Keratinocyte (primary cell): ENCODE measurements around the gene IFNGR1. TPM values are rescaled to one million over a fixed set of nuclear protein-coding genes. Genes with fewer than 3 reads are reported as not detected.

Experiments used
- DNase-seq: peaks from one replicate; pipeline ENCODE4 v3.0.0-alpha.2; 2011; ENCODE audit warnings: low read depth, missing footprints, low spot score
- FAIRE-seq: peaks from 2 replicates; lab custom pipeline; 2011; peaks lifted over from hg19 to GRCh38; lab: Jason Lieb, UNC
- H2AFZ ChIP-seq: 2 replicates; pipeline ENCODE4 v1.6.0; 2012; ENCODE audit warnings: low read length, control low read depth, inconsistent platforms; ENCODE audit not compliant: control insufficient read depth
- H3K27ac ChIP-seq: 2 replicates; pipeline ENCODE4 v1.5.1; 2011; ENCODE audit warnings: low read length; ENCODE audit not compliant: control insufficient read depth, insufficient read depth
- H3K27me3 ChIP-seq: 3 replicates; pipeline ENCODE4 v1.6.0; 2011; ENCODE audit warnings: low read length; ENCODE audit not compliant: control insufficient read depth, insufficient read depth; ENCODE audit errors: extremely low read depth
- H3K36me3 ChIP-seq, 2 experiments: 2 replicates in 1 of 2; 3 replicates in 1 of 2; pipeline ENCODE4 v1.5.1; 2011; ENCODE audit warnings: low read length in 2 of 2, mild to moderate bottlenecking in 1 of 2; ENCODE audit not compliant: control insufficient read depth in 2 of 2, insufficient read depth in 2 of 2; ENCODE audit errors: extremely low read depth in 1 of 2
- H3K4me1 ChIP-seq: 3 replicates; pipeline ENCODE4 v1.5.1; 2011; ENCODE audit warnings: low read length; ENCODE audit not compliant: control insufficient read depth, insufficient read depth; ENCODE audit errors: extremely low read depth
- H3K4me2 ChIP-seq: 3 replicates; pipeline ENCODE4 v1.6.0; 2011; ENCODE audit warnings: low read depth, low read length; ENCODE audit not compliant: control insufficient read depth, insufficient read depth; ENCODE audit errors: extremely low read depth
- H3K4me3 ChIP-seq, 3 experiments: fragments of 200-600 bp in 1 of 3; sonication (generic) in 1 of 3; 2 replicates in 2 of 3; 3 replicates in 1 of 3; pipeline ENCODE4 v1.5.1; 2011 to 2016; ENCODE audit warnings: low read length in 3 of 3, mild to moderate bottlenecking in 3 of 3, control low read depth in 2 of 3, inconsistent platforms in 1 of 3, low read depth in 1 of 3, mixed read lengths in 1 of 3, mixed run types in 1 of 3, moderate library complexity in 1 of 3; ENCODE audit not compliant: control insufficient read depth in 2 of 3, insufficient read depth in 2 of 3; ENCODE audit errors: extremely low read depth in 1 of 3
- H3K79me2 ChIP-seq: 2 replicates; pipeline ENCODE4 v1.6.0; 2012; ENCODE audit warnings: low read length; ENCODE audit not compliant: control insufficient read depth, insufficient read depth
- H3K9ac ChIP-seq: 3 replicates; pipeline ENCODE4 v1.6.0; 2011; ENCODE audit warnings: low read length; ENCODE audit not compliant: control insufficient read depth, insufficient read depth; ENCODE audit errors: extremely low read depth
- H3K9me1 ChIP-seq: 3 replicates; pipeline ENCODE4 v1.6.0; 2011; ENCODE audit warnings: low read length; ENCODE audit not compliant: control insufficient read depth, insufficient read depth; ENCODE audit errors: extremely low read depth
- H3K9me3 ChIP-seq: 2 replicates; pipeline ENCODE4 v1.5.1; 2012; ENCODE audit warnings: low read depth, low read length; ENCODE audit not compliant: control insufficient read depth
- H4K20me1 ChIP-seq: 3 replicates; pipeline ENCODE4 v1.6.0; 2011; ENCODE audit warnings: low read length; ENCODE audit not compliant: control insufficient read depth, insufficient read depth; ENCODE audit errors: extremely low read depth
- CTCF ChIP-seq, 3 experiments: IDR thresholded peaks in 1 of 3; conservative IDR thresholded peaks in 1 of 3; optimal IDR thresholded peaks in 1 of 3; 2 replicates in 2 of 3; 3 replicates in 1 of 3; pipeline versions ENCODE3 to v1.5.1; 2011; ENCODE audit warnings: low read length in 3 of 3, mild to moderate bottlenecking in 3 of 3, moderate library complexity in 2 of 3, control low read depth in 1 of 3, inconsistent platforms in 1 of 3; ENCODE audit not compliant: insufficient read depth in 2 of 3; ENCODE audit errors: extremely low read depth in 1 of 3
- EZH2 ChIP-seq: IDR thresholded peaks from one replicate; pipeline ENCODE4 v1.6.1; 2012; ENCODE audit warnings: inconsistent platforms, mild to moderate bottlenecking, low read length, moderate library complexity
- dilution Hi-C: fragments of 300-500 bp; cut with MboI; formaldehyde crosslinking; loops from one replicate; pipeline ENCODE4 v1.7.0; 2020; ENCODE audit warnings: low sequenced_read_pairs; ENCODE audit not compliant: extremely low pct_ligation_motif_present
- polyA plus RNA-seq, 5 experiments: library from polyadenylated mRNA; depleted of rRNA in 3 of 5; stranded (reverse) in 3 of 5; stranded (forward) in 1 of 5; unstranded in 1 of 5; fragments of >200 nt; gene quantifications; 1 replicate in 1 of 5; 2 replicates in 3 of 5; 3 replicates in 1 of 5; pipeline versions ENCODE4 v1.2.1 to v1.2.3, GENCODE V29; 2011 to 2012; ENCODE audit warnings: missing spikeins in 2 of 5, low read depth in 1 of 5, low replicate concordance in 1 of 5

Gene IFNGR1
- polyA plus RNA-seq, 1 donor (not counting 4 experiments of a cell fraction or from before 2014, with no cell fraction given) = 109 TPM

- no peak overlapping the region for H3K4me2 ChIP-seq
- H3K27me3 ChIP-seq = no peaks in the 10 kb centered on the region
- no peak overlapping the region for H3K4me3 ChIP-seq
- no peaks in the 10 kb centered on the region for H3K9me3 ChIP-seq
- no peak overlapping the region for H3K27ac ChIP-seq
- no peaks in the 10 kb centered on the region for H3K4me1 ChIP-seq
- H3K9ac ChIP-seq = no peak overlapping the region
- TF ChIP-seq CTCF (optimal IDR thresholded peaks at IDR 0.05 in 1 of 3, IDR thresholded peaks at IDR 0.05 in 1 of 3, conservative IDR thresholded peaks at IDR 0.05 in 1 of 3; ENCODE audit: extremely low read depth in 1 of 3, insufficient read depth in 2 of 3, low read length in 3 of 3) = no peak
- TF ChIP-seq EZH2 = no peak
- H3K79me2 ChIP-seq = no peaks in the 10 kb centered on the region
- H3K36me3 ChIP-seq = no peaks in the 10 kb centered on the region
- DNase-seq (no peak), FAIRE-seq (no peak)
- no peaks in the 10 kb centered on the region for H4K20me1 ChIP-seq
- no peaks in the 10 kb centered on the region for H3K9me1 ChIP-seq
- dilution Hi-C loops = no loop called here
- no peak overlapping the region for H2AFZ ChIP-seq
Observed at GRCh38 chr6:137248702-137249101, 29.5 kb upstream of the IFNGR1 start.

- Histone ChIP-seq H4K20me1 (no peaks in the 10 kb centered on the region), H3K9me3 (no peaks in the 10 kb centered on the region), H3K4me1 (no peaks in the 10 kb centered on the region), H3K9me1 (no peaks in the 10 kb centered on the region), H3K79me2 (no peaks in the 10 kb centered on the region), H3K9ac (no peak overlapping the region), H3K4me3 (no peak overlapping the region), H2AFZ (no peak overlapping the region), H3K27me3 (no peaks in the 10 kb centered on the region), H3K27ac (no peak overlapping the region), H3K36me3 (no peaks in the 10 kb centered on the region), H3K4me2 (no peak overlapping the region)
- DNase-seq = no peak
- TF ChIP-seq EZH2 (no peak), CTCF (optimal IDR thresholded peaks at IDR 0.05 in 1 of 3, IDR thresholded peaks at IDR 0.05 in 1 of 3, conservative IDR thresholded peaks at IDR 0.05 in 1 of 3; ENCODE audit: extremely low read depth in 1 of 3, insufficient read depth in 2 of 3, low read length in 3 of 3) (no peak)
- dilution Hi-C loops = no loop called here
- no peak for FAIRE-seq
Observed at GRCh38 chr6:137247724-137248123, 28.5 kb upstream of the IFNGR1 start.
